Astrocyte (in vitro differentiated cells and primary cell): ENCODE data around the gene WDR45B. TPM values are rescaled to one million over a fixed set of nuclear protein-coding genes. Genes with fewer than 3 reads are reported as not detected.

Experiments used
- DNase-seq: peaks from one replicate; pipeline ENCODE4 v3.0.0-alpha.2; 2010; ENCODE audit warnings: low read depth
- FAIRE-seq: peaks from 2 replicates; lab custom pipeline; 2011; peaks lifted over from hg19 to GRCh38; lab: Jason Lieb, UNC
- H2AFZ ChIP-seq: 2 replicates; pipeline ENCODE4 v1.6.0; 2012; ENCODE audit warnings: low read depth, low read length, inconsistent platforms
- H3K27ac ChIP-seq: 2 replicates; pipeline ENCODE4 v1.5.1; 2011; ENCODE audit warnings: low read depth, low read length, inconsistent platforms
- H3K27me3 ChIP-seq: 2 replicates; pipeline ENCODE4 v1.6.0; 2011; ENCODE audit warnings: low read length, inconsistent platforms; ENCODE audit not compliant: insufficient read depth
- H3K36me3 ChIP-seq: 2 replicates; pipeline ENCODE4 v1.5.1; 2011; ENCODE audit warnings: low read length, inconsistent platforms; ENCODE audit not compliant: insufficient read depth
- H3K4me1 ChIP-seq: 2 replicates; pipeline ENCODE4 v1.5.1; 2011; ENCODE audit warnings: low read length, inconsistent platforms; ENCODE audit not compliant: insufficient read depth
- H3K4me2 ChIP-seq: 2 replicates; pipeline ENCODE4 v1.6.0; 2012; ENCODE audit warnings: low read length, inconsistent platforms
- H3K4me3 ChIP-seq: 2 replicates; pipeline ENCODE4 v1.5.1; 2011; ENCODE audit warnings: low read depth, mild to moderate bottlenecking, low read length, inconsistent platforms; ENCODE audit not compliant: insufficient read depth
- H3K79me2 ChIP-seq: 2 replicates; pipeline ENCODE4 v1.6.0; 2012; ENCODE audit warnings: mild to moderate bottlenecking, low read length, inconsistent platforms; ENCODE audit not compliant: insufficient read depth
- H3K9ac ChIP-seq: 2 replicates; pipeline ENCODE4 v1.6.0; 2012; ENCODE audit warnings: mild to moderate bottlenecking, low read length, inconsistent platforms
- H3K9me3 ChIP-seq: 2 replicates; pipeline ENCODE4 v1.5.1; 2012; ENCODE audit warnings: low read depth, mild to moderate bottlenecking, low read length, inconsistent platforms; ENCODE audit not compliant: insufficient read depth
- H4K20me1 ChIP-seq: 2 replicates; pipeline ENCODE4 v1.6.0; 2012; ENCODE audit warnings: low read length, inconsistent platforms; ENCODE audit not compliant: insufficient read depth
- H3K27ac Mint-ChIP-seq: one replicate; pipeline ENCODE4 v1.8.0; 2021; ENCODE audit warnings: mild to moderate bottlenecking, mixed read lengths; ENCODE audit not compliant: unreplicated experiment
- H3K27me3 Mint-ChIP-seq: one replicate; pipeline ENCODE4 v1.8.0; 2021; ENCODE audit warnings: low read depth, mixed read lengths; ENCODE audit not compliant: unreplicated experiment
- H3K36me3 Mint-ChIP-seq: one replicate; pipeline ENCODE4 v1.8.0; 2021; ENCODE audit warnings: low read depth, mixed read lengths; ENCODE audit not compliant: unreplicated experiment
- H3K4me1 Mint-ChIP-seq: one replicate; pipeline ENCODE4 v1.8.0; 2021; ENCODE audit warnings: low read depth, mixed read lengths; ENCODE audit not compliant: unreplicated experiment
- H3K4me3 Mint-ChIP-seq: one replicate; pipeline ENCODE4 v1.8.0; 2021; ENCODE audit warnings: mild to moderate bottlenecking, moderate library complexity, mixed read lengths; ENCODE audit not compliant: unreplicated experiment
- H3K9me3 Mint-ChIP-seq: one replicate; pipeline ENCODE4 v1.8.0; 2021; ENCODE audit warnings: mild to moderate bottlenecking, mixed read lengths; ENCODE audit not compliant: unreplicated experiment
- CTCF ChIP-seq: IDR thresholded peaks from 2 replicates; pipeline ENCODE4 v1.5.1; 2011; ENCODE audit warnings: low read depth, mild to moderate bottlenecking, inconsistent platforms, low read length, moderate library complexity; ENCODE audit not compliant: insufficient read depth
- EZH2 ChIP-seq: IDR thresholded peaks from 2 replicates; pipeline ENCODE4 v1.6.1; 2012; ENCODE audit warnings: mild to moderate bottlenecking, low read length, inconsistent platforms; ENCODE audit not compliant: insufficient read depth
- total RNA-seq: library from RNA; stranded (reverse); gene quantifications from 2 replicates; pipeline ENCODE4 v1.2.1, GENCODE V29; 2021

Gene WDR45B
- total RNA-seq, 1 donor from 2014 or later: 75.4 TPM

- Histone ChIP-seq H3K4me2 (no peak overlapping the region), H3K9me3 (no peaks in the 10 kb centered on the region), H3K4me3 (no peak overlapping the region), H4K20me1 (peaks cover 34% of the 10 kb centered on the region), H3K27ac (no peak overlapping the region), H2AFZ (no peak overlapping the region), H3K4me1 (no peaks in the 10 kb centered on the region), H3K79me2 (peaks cover 29% of the 10 kb centered on the region), H3K9ac (no peak overlapping the region), H3K36me3 (peaks cover 27% of the 10 kb centered on the region), H3K27me3 (no peaks in the 10 kb centered on the region)
- H3K9me3 Mint-ChIP-seq: peaks cover 2% of the 10 kb centered on the region
- H3K36me3 Mint-ChIP-seq: peaks cover 16% of the 10 kb centered on the region
- FAIRE-seq (no peak), DNase-seq (no peak)
- no peak for TF ChIP-seq CTCF
- H3K27me3 Mint-ChIP-seq: no peaks in the 10 kb centered on the region
- no peak overlapping the region for H3K27ac Mint-ChIP-seq
- H3K4me1 Mint-ChIP-seq: no peaks in the 10 kb centered on the region
- H3K4me3 Mint-ChIP-seq: no peak overlapping the region
Observed at GRCh38 chr17:82623707-82624106, 24.5 kb downstream of the WDR45B start.

- Mint-ChIP-seq H3K27me3 (no peaks in the 10 kb centered on the region), H3K36me3 (peaks cover 17% of the 10 kb centered on the region), H3K4me1 (no peaks in the 10 kb centered on the region), H3K27ac (no peak overlapping the region), H3K4me3 (no peak overlapping the region), H3K9me3 (no peaks in the 10 kb centered on the region)
- FAIRE-seq (no peak), DNase-seq (no peak)
- Histone ChIP-seq H3K27ac (no peak overlapping the region), H3K36me3 (peaks cover 29% of the 10 kb centered on the region), H3K4me2 (no peak overlapping the region), H3K27me3 (no peaks in the 10 kb centered on the region), H2AFZ (no peak overlapping the region), H4K20me1 (peaks cover 44% of the 10 kb centered on the region), H3K79me2 (peaks cover 7% of the 10 kb centered on the region), H3K9ac (no peak overlapping the region), H3K9me3 (no peaks in the 10 kb centered on the region), H3K4me1 (no peaks in the 10 kb centered on the region), H3K4me3 (no peak overlapping the region)
- TF ChIP-seq EZH2: no peak
- no peak for TF ChIP-seq CTCF
Observed at GRCh38 chr17:82619641-82620040, 28.6 kb downstream of the WDR45B start.

GRCh38 chr17:82619211-82619610 lies 29.0 kb downstream of the WDR45B start:
- no peaks in the 10 kb centered on the region for H3K4me1 Mint-ChIP-seq
- no peak overlapping the region for H3K4me3 Mint-ChIP-seq
- no peak for DNase-seq
- Histone ChIP-seq H3K27me3 (no peaks in the 10 kb centered on the region), H3K9me3 (no peaks in the 10 kb centered on the region), H3K4me3 (no peak overlapping the region), H3K4me1 (no peaks in the 10 kb centered on the region), H4K20me1 (peaks cover 44% of the 10 kb centered on the region), H3K27ac (no peak overlapping the region), H3K9ac (no peak overlapping the region), H3K79me2 (peaks cover 7% of the 10 kb centered on the region), H3K4me2 (no peak overlapping the region), H2AFZ (no peak overlapping the region), H3K36me3 (peaks cover 32% of the 10 kb centered on the region)
- H3K27me3 Mint-ChIP-seq: no peaks in the 10 kb centered on the region
- FAIRE-seq: no peak
- H3K9me3 Mint-ChIP-seq: no peaks in the 10 kb centered on the region
- peaks cover 17% of the 10 kb centered on the region for H3K36me3 Mint-ChIP-seq
- no peak overlapping the region for H3K27ac Mint-ChIP-seq
- TF ChIP-seq EZH2: no peak
- TF ChIP-seq CTCF: no peak
